Ishikawa (cell line): ENCODE results near the gene ANKRD11.

Experiments
- CREB1 ChIP-seq: IDR thresholded peaks from 2 replicates; pipeline ENCODE4 v1.6.1; 2012; ENCODE audit warnings: low read depth
- EGR1 ChIP-seq: IDR thresholded peaks from 2 replicates; pipeline ENCODE4 v1.6.1; 2012
- EP300 ChIP-seq: IDR thresholded peaks from 2 replicates; pipeline ENCODE4 v1.6.1; 2012; ENCODE audit warnings: borderline replicate concordance
- FOXM1 ChIP-seq: IDR thresholded peaks from 2 replicates; pipeline ENCODE4 v1.6.1; 2012; ENCODE audit warnings: low read depth, borderline replicate concordance
- RAD21 ChIP-seq: IDR thresholded peaks from 2 replicates; pipeline ENCODE4 v1.6.1; 2012; ENCODE audit warnings: low read depth
- TAF1 ChIP-seq: IDR thresholded peaks from 2 replicates; pipeline ENCODE4 v1.6.1; 2012; ENCODE audit warnings: low read depth, mild to moderate bottlenecking
- TCF12 ChIP-seq: IDR thresholded peaks from 2 replicates; pipeline ENCODE4 v1.6.1; 2012; ENCODE audit warnings: low read depth
- TEAD4 ChIP-seq: IDR thresholded peaks from 2 replicates; pipeline ENCODE4 v1.6.1; 2012
- YY1 ChIP-seq: IDR thresholded peaks from 2 replicates; pipeline ENCODE4 v1.6.1; 2012; ENCODE audit warnings: low read depth
- ZBTB7A ChIP-seq: IDR thresholded peaks from 2 replicates; pipeline ENCODE4 v1.6.1; 2012; ENCODE audit warnings: low read depth
- TF ChIP-seq, protein P1 (sequence below): IDR thresholded peaks from 2 replicates; pipeline ENCODE4 v1.6.1; 2012; ENCODE audit warnings: low read depth, mild to moderate bottlenecking
- TF ChIP-seq, protein P2 (sequence below): IDR thresholded peaks from 2 replicates; pipeline ENCODE4 v1.6.1; 2012
- TF ChIP-seq, protein P3 (sequence below): IDR thresholded peaks from 2 replicates; pipeline ENCODE4 v1.6.1; 2012

DNA sequence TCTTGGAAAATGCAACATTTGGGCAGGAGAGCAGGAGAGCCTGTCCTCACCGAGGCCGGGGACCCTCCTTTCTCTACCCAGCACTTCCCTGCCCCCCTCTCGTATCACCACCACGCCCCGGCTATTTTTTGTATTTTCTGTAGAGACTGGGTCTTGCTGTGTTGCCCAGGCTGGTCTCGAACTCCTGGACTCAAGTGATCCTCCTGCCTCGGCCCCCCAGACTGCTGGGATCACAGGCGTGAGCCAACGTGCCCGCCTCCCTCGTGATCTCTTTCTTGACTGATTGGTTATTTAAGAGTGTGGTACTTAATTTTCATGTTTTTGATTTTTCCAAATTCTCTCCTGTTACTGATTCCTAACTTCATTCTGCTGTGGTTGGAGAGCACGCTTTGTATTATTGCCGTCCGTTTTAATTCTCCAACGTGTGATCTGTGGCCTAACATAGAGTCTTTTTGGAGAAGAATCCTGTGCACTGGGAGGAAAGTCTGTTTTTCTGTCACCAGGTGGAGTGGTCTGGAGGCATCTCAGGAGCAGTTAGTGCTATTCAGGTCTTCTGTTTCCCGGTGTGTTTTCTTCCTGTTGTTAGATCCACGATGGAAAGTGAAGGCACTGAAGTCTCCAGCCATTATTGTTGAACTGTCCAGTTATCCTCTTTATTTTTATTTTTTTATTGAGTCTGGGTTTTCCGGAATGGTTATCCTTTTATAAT lies 232.4 kb downstream of the ANKRD11 start:
- TF ChIP-seq FOXM1, result no peak
- TF ChIP-seq, protein P1, sequence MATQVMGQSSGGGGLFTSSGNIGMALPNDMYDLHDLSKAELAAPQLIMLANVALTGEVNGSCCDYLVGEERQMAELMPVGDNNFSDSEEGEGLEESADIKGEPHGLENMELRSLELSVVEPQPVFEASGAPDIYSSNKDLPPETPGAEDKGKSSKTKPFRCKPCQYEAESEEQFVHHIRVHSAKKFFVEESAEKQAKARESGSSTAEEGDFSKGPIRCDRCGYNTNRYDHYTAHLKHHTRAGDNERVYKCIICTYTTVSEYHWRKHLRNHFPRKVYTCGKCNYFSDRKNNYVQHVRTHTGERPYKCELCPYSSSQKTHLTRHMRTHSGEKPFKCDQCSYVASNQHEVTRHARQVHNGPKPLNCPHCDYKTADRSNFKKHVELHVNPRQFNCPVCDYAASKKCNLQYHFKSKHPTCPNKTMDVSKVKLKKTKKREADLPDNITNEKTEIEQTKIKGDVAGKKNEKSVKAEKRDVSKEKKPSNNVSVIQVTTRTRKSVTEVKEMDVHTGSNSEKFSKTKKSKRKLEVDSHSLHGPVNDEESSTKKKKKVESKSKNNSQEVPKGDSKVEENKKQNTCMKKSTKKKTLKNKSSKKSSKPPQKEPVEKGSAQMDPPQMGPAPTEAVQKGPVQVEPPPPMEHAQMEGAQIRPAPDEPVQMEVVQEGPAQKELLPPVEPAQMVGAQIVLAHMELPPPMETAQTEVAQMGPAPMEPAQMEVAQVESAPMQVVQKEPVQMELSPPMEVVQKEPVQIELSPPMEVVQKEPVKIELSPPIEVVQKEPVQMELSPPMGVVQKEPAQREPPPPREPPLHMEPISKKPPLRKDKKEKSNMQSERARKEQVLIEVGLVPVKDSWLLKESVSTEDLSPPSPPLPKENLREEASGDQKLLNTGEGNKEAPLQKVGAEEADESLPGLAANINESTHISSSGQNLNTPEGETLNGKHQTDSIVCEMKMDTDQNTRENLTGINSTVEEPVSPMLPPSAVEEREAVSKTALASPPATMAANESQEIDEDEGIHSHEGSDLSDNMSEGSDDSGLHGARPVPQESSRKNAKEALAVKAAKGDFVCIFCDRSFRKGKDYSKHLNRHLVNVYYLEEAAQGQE, result no peak
- no peak for TF ChIP-seq EP300
- TF ChIP-seq RAD21, result no peak
- no peak for TF ChIP-seq TEAD4
- TF ChIP-seq TAF1, result no peak
- no peak for TF ChIP-seq ZBTB7A
- TF ChIP-seq, protein P2, sequence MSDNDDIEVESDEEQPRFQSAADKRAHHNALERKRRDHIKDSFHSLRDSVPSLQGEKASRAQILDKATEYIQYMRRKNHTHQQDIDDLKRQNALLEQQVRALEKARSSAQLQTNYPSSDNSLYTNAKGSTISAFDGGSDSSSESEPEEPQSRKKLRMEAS, result no peak
- no peak for TF ChIP-seq TCF12
- TF ChIP-seq EGR1, result no peak
- no peak for TF ChIP-seq CREB1
- TF ChIP-seq, protein P3, sequence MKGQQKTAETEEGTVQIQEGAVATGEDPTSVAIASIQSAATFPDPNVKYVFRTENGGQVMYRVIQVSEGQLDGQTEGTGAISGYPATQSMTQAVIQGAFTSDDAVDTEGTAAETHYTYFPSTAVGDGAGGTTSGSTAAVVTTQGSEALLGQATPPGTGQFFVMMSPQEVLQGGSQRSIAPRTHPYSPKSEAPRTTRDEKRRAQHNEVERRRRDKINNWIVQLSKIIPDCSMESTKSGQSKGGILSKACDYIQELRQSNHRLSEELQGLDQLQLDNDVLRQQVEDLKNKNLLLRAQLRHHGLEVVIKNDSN, result no peak
- no peak for TF ChIP-seq YY1
